CD1c-positive myeloid dendritic cell (primary cell): Measurements from ENCODE around the gene FANCE.

Experiments
- DNase-seq: peaks from one replicate; pipeline ENCODE4 v3.0.0-alpha.2; 2016; ENCODE audit errors: extremely low spot score

Gene FANCE, protein sequence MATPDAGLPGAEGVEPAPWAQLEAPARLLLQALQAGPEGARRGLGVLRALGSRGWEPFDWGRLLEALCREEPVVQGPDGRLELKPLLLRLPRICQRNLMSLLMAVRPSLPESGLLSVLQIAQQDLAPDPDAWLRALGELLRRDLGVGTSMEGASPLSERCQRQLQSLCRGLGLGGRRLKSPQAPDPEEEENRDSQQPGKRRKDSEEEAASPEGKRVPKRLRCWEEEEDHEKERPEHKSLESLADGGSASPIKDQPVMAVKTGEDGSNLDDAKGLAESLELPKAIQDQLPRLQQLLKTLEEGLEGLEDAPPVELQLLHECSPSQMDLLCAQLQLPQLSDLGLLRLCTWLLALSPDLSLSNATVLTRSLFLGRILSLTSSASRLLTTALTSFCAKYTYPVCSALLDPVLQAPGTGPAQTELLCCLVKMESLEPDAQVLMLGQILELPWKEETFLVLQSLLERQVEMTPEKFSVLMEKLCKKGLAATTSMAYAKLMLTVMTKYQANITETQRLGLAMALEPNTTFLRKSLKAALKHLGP

GRCh38 chr6:35452183-35453090 lies at the start of gene FANCE:
Gene FANCE (plus strand): TSS chr6:35452338. CDS start chr6:35452546, 208 bp downstream.
- peak; percentile 95 for DNase-seq

- DNase-seq = no peak
Observed at GRCh38 chr6:35402856-35403191, 49.3 kb upstream of the FANCE start.

- DNase-seq = no peak
Observed at GRCh38 chr6:35403544-35404442, 48.3 kb upstream of the FANCE start.

- no peak for DNase-seq
Observed at GRCh38 chr6:35406711-35407485, 45.2 kb upstream of the FANCE start.

- no peak for DNase-seq
Observed at GRCh38 chr6:35409245-35409644, 42.9 kb upstream of the FANCE start.

DNA sequence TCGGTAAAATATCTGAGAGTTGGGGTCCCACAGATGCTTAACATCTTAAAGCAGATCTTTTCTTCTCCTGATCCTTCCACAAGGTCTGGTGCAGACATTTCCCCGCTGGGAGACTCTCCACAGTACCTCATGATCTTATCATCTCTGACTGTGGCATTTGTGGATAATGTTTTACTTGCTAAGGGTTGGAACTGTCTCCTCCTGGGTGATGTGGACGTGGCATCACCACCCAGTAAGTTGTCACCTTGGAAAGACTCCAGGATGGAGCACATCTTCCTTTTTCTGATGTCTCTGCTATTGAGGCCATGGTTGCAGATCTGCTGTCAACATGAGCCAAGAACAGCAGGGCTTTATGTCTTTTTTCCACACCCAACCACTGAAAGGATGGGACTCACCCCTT lies 42.0 kb upstream of the FANCE start:
- DNase-seq = no peak

- DNase-seq = no peak
Observed at GRCh38 chr6:35411066-35411465, 41.1 kb upstream of the FANCE start.

- DNase-seq = no peak
Observed at GRCh38 chr6:35412102-35412501, 40.0 kb upstream of the FANCE start.

DNA sequence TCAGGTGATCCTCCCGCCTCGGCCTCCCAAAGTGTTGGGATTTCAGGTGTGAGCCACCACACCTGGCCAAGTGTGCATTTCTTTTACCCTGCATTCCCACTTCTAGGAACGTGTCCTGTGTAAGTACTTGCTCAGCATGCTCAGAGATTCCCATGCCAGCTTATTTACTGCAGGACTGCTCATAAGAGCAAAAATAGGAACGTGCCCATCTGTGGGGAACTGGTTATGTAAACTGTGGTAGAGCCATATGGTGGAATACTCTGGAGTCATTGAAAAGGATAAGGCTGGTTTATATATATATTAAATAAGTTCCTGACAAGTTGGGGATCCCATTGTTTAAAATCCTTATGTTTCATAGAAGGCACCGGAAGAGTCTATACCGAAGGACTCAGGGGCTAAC lies 38.2 kb upstream of the FANCE start:
- DNase-seq = no peak

- peak; percentile 16 for DNase-seq
Observed at GRCh38 chr6:35415065-35415891, 36.9 kb upstream of the FANCE start.

- peak; percentile 51 for DNase-seq
Observed at GRCh38 chr6:35417979-35418661, 34.0 kb upstream of the FANCE start.

DNA sequence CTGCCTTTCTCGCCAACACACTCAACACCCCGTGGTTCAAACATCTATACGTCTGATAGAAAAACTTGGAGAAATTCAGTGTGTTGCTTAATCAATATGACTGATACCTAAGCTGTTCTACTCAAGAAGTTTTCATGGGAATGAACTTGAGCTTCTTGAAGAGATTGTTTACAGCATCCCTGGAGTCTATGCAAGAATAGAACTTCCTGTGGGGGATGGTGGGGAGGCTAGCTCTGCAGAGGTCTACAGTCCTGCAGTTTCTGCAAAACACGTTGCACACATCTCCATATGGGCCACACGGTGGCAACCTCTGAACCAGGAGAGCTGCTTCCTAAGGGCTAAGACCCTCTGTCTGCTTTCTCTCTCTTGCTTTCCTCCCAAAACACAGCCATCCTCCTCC lies 32.7 kb upstream of the FANCE start:
- no peak for DNase-seq

DNA sequence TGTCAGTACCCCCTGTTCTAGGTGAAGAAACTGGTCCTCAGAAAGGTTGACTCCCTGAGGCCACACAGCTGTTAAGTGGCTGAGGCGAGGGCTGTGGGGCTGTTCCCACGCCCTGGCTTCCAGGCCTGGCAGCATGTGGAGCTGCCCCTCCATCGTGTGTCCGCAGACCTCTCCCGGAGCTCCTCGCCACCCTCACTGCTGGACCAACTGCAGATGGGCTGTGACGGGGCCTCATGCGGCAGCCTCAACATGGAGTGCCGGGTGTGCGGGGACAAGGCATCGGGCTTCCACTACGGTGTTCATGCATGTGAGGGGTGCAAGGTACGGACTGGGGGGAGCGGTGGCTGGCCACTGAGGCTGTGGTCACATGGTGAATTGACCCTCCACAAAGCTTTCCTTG lies 32.2 kb upstream of the FANCE start:
- DNase-seq = no peak

DNA sequence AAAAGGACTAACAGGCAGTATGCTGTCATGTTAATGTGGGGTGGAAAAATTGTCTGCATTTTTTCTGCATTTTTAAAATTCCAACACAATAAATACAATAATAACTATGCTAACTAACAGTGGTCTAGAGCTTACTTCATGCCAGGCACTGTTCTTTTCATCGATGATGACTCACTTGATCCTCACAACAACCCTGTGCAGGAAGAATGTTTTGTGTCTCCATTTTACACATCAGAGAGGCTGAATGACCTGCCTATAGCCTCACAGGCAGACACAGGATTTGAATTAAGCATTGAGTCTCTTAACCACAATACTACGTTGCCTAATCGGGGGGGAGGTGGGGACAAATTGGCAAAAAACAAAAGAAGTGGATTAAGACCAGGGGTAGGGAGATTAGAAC lies 26.9 kb upstream of the FANCE start:
- no peak for DNase-seq

DNA sequence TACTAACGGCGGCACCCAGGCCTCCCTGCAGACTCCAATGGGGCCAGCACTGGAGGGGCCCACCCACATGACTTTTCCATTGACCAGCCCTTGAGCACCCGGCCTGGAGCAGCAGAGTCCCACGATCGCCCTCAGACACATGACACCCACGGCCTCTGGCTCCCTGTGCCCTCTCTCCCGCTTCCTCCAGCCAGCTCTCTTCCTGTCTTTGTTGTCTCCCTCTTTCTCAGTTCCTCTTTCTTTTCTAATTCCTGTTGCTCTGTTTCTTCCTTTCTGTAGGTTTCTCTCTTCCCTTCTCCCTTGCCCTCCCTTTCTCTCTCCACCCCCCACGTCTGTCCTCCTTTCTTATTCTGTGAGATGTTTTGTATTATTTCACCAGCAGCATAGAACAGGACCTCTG lies 26.1 kb upstream of the FANCE start:
- peak; percentile 69 for DNase-seq

GRCh38 chr6:35427435-35427834 lies 24.7 kb upstream of the FANCE start:
- no peak for DNase-seq

GRCh38 chr6:35427851-35428321 lies 24.3 kb upstream of the FANCE start:
- no peak for DNase-seq

- no peak for DNase-seq
Observed at GRCh38 chr6:35428421-35429149, 23.6 kb upstream of the FANCE start.

DNA sequence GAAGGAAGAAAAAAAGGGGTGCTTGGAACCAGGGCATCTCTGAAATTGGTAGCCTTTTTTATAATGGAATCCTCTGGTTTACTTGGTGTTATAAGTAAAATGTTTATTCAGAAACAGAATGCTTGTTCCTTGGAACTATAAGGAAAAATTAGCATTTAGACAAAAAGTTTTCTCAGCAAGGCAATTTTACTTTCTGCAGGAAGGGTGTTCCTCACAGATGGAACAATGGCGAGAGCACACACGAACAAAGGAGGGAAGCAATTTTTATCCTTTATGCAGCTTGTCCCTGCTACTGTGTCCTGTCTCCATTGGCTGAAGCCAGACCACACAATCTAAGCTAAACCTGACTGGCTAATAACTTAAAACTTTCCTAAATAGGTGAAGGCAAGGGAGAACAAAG lies 22.7 kb upstream of the FANCE start:
- DNase-seq = no peak
